ENCODE results near the gene ERBB4. TPM values are rescaled to one million over a fixed set of nuclear protein-coding genes. Genes with fewer than 3 reads are reported as not detected.
"Not testable (repeated sequence)": the region's sequence is repeated elsewhere in the genome, so short reads cannot be mapped to it uniquely, and the experiment has no call there.

ERBB4 gene
- total RNA-seq, 1 donor from 2014 or later, result 5.5 TPM

GRCh38 chr2:212299943-212300342 lies 238.7 kb downstream of the ERBB4 start:
- no peak for DNase-seq (ENCODE audit: low spot score)

- no peak for DNase-seq (ENCODE audit: low spot score)
These were observed 239.3 kb downstream of the ERBB4 start for GRCh38 chr2:212299333-212299732.

- DNase-seq (ENCODE audit: low spot score), result no peak
These were observed 243.0 kb downstream of the ERBB4 start for GRCh38 chr2:212295571-212295970.

- DNase-seq (ENCODE audit: low spot score), result no peak
These were observed 243.8 kb downstream of the ERBB4 start for GRCh38 chr2:212294816-212295215.

- no peak for DNase-seq (ENCODE audit: low spot score)
These were observed 249.3 kb downstream of the ERBB4 start for GRCh38 chr2:212289301-212289700.

GRCh38 chr2:212288308-212288707 lies 250.3 kb downstream of the ERBB4 start:
- DNase-seq (ENCODE audit: low spot score), result no peak

- no peak for DNase-seq (ENCODE audit: low spot score)
These were observed 254.4 kb downstream of the ERBB4 start for GRCh38 chr2:212284166-212284565.

GRCh38 chr2:212282671-212283261 lies 255.8 kb downstream of the ERBB4 start:
- no peak for DNase-seq (ENCODE audit: low spot score)

GRCh38 chr2:212276813-212277212 lies 261.8 kb downstream of the ERBB4 start:
- no peak for DNase-seq (ENCODE audit: low spot score)

- no peak for DNase-seq (ENCODE audit: low spot score)
These were observed 264.4 kb downstream of the ERBB4 start for GRCh38 chr2:212274215-212274614.

- no peak for DNase-seq (ENCODE audit: low spot score)
These were observed 267.0 kb downstream of the ERBB4 start for GRCh38 chr2:212271583-212271982.

GRCh38 chr2:212269005-212269404 lies 269.6 kb downstream of the ERBB4 start:
- no peak for DNase-seq (ENCODE audit: low spot score)

- no peak for DNase-seq (ENCODE audit: low spot score)
These were observed 272.3 kb downstream of the ERBB4 start for GRCh38 chr2:212266297-212266696.

- DNase-seq (ENCODE audit: low spot score), result no peak
These were observed 272.8 kb downstream of the ERBB4 start for GRCh38 chr2:212265777-212266176.

GRCh38 chr2:212264187-212264586 lies 274.4 kb downstream of the ERBB4 start:
- DNase-seq (ENCODE audit: low spot score), result no peak

GRCh38 chr2:212259226-212259625 lies 279.4 kb downstream of the ERBB4 start:
- no peak for DNase-seq (ENCODE audit: low spot score)

- no peak for DNase-seq (ENCODE audit: low spot score)
These were observed 284.3 kb downstream of the ERBB4 start for GRCh38 chr2:212254339-212254738.

GRCh38 chr2:212249451-212249850 lies 289.2 kb downstream of the ERBB4 start:
- DNase-seq (ENCODE audit: low spot score), result peak; percentile 23

GRCh38 chr2:212245880-212246279 lies 292.7 kb downstream of the ERBB4 start:
- no peak for DNase-seq (ENCODE audit: low spot score)

GRCh38 chr2:212242724-212243123 lies 295.9 kb downstream of the ERBB4 start:
- no peak for DNase-seq (ENCODE audit: low spot score)

GRCh38 chr2:212238152-212238551 lies 300.4 kb downstream of the ERBB4 start:
- DNase-seq (ENCODE audit: low spot score), result not testable (repeated sequence)

GRCh38 chr2:212237350-212238095 lies 301.1 kb downstream of the ERBB4 start:
- no peak for DNase-seq (ENCODE audit: low spot score)

GRCh38 chr2:212228743-212229171 lies 309.8 kb downstream of the ERBB4 start:
- DNase-seq (ENCODE audit: low spot score), result no peak

Data from umbilical cord (tissue), 2 donors.